CD14-positive monocyte (primary cell): ENCODE results near the gene NEBL. TPM values are rescaled to one million over a fixed set of nuclear protein-coding genes. Genes with fewer than 3 reads are reported as not detected.

ENCODE experiments used
- DNase-seq, 3 donors: peaks; one replicate each; pipeline ENCODE4 v3.0.0-alpha.2; 2011 to 2022
- H2AFZ ChIP-seq: 2 replicates; pipeline ENCODE4 v1.6.0; 2012; ENCODE audit warnings: mild to moderate bottlenecking, low read depth, low read length, inconsistent platforms; ENCODE audit not compliant: insufficient read depth, poor library complexity, severe bottlenecking
- H3K27ac ChIP-seq, 2 donors: 1 replicate in 1 of 2; 2 replicates in 1 of 2; pipeline ENCODE4 v1.5.1; 2012 to 2013; ENCODE audit warnings: low read length in 2 of 2, control low read depth in 1 of 2, inconsistent platforms in 1 of 2, low read depth in 1 of 2, mild to moderate bottlenecking in 1 of 2
- H3K27me3 ChIP-seq, 2 donors: one replicate each; pipeline versions ENCODE4 v1.6.0 to v1.6.1; 2011 to 2013; ENCODE audit warnings: low read length in 2 of 2; ENCODE audit not compliant: control insufficient read depth in 2 of 2, insufficient read depth in 2 of 2
- H3K36me3 ChIP-seq, 2 donors: replicated peaks in 1 of 2; 1 replicate in 1 of 2; 2 replicates in 1 of 2; pipeline versions ENCODE4 v1.5.1 to v1.6.1; 2012 to 2013; ENCODE audit warnings: low read length in 2 of 2, control low read depth in 1 of 2, inconsistent platforms in 1 of 2, mild to moderate bottlenecking in 1 of 2; ENCODE audit not compliant: insufficient read depth in 2 of 2, control insufficient read depth in 1 of 2
- H3K4me1 ChIP-seq, 2 donors: 1 replicate in 1 of 2; 2 replicates in 1 of 2; pipeline versions ENCODE4 v1.5.1 to v1.6.1; 2012 to 2013; ENCODE audit warnings: low read length in 2 of 2, control low read depth in 1 of 2, inconsistent platforms in 1 of 2, mild to moderate bottlenecking in 1 of 2, moderate library complexity in 1 of 2; ENCODE audit not compliant: insufficient read depth in 2 of 2, control insufficient read depth in 1 of 2
- H3K4me2 ChIP-seq: replicated peaks from 2 replicates; pipeline ENCODE3; 2012; ENCODE audit warnings: low read length, moderate library complexity, mild to moderate bottlenecking; ENCODE audit not compliant: poor library complexity, severe bottlenecking; ENCODE audit errors: extremely low read depth
- H3K4me3 ChIP-seq, 3 experiments: fragments of 200-600 bp in 1 of 3; sonication (generic) in 1 of 3; replicated peaks in 1 of 3; 1 replicate in 2 of 3; 2 replicates in 1 of 3; pipeline ENCODE4 v1.5.1; 2011 to 2013; ENCODE audit warnings: low read length in 3 of 3, mild to moderate bottlenecking in 3 of 3, control low read depth in 2 of 3, low read depth in 2 of 3, inconsistent platforms in 1 of 3, moderate library complexity in 1 of 3
- H3K79me2 ChIP-seq: 2 replicates; pipeline ENCODE4 v1.6.0; 2012; ENCODE audit warnings: mild to moderate bottlenecking, control low read depth, inconsistent platforms, low read length, moderate library complexity; ENCODE audit not compliant: insufficient read depth
- H3K9ac ChIP-seq: 2 replicates; pipeline ENCODE4 v1.6.0; 2017; ENCODE audit warnings: low read length, mild to moderate bottlenecking; ENCODE audit not compliant: insufficient read depth, poor library complexity, severe bottlenecking
- H3K9me3 ChIP-seq, 2 donors: replicated peaks in 1 of 2; 1 replicate in 1 of 2; 2 replicates in 1 of 2; pipeline versions ENCODE4 v1.5.1 to v1.6.1; 2012 to 2013; ENCODE audit warnings: low read length in 2 of 2, control low read depth in 1 of 2; ENCODE audit not compliant: control insufficient read depth in 1 of 2, insufficient read depth in 1 of 2
- H4K20me1 ChIP-seq: 2 replicates; pipeline ENCODE4 v1.6.0; 2012; ENCODE audit warnings: mild to moderate bottlenecking, low read length, control low read depth, moderate library complexity; ENCODE audit not compliant: insufficient read depth
- H3K27ac Mint-ChIP-seq, 7 donors: one replicate each; pipeline ENCODE4 v1.8.0; 2020; ENCODE audit warnings: mild to moderate bottlenecking in 7 of 7, mixed read lengths in 7 of 7, moderate library complexity in 6 of 7, inconsistent platforms in 2 of 7
- H3K27me3 Mint-ChIP-seq, 3 donors: one replicate each; pipeline ENCODE4 v1.8.0; 2021 to 2022; ENCODE audit warnings: low read depth in 3 of 3, mild to moderate bottlenecking in 3 of 3, mixed read lengths in 3 of 3, moderate library complexity in 3 of 3, inconsistent platforms in 1 of 3
- H3K36me3 Mint-ChIP-seq, 2 donors: one replicate each; pipeline ENCODE4 v1.8.0; 2020; ENCODE audit warnings: mixed read lengths in 2 of 2, inconsistent platforms in 1 of 2, mild to moderate bottlenecking in 1 of 2
- H3K4me1 Mint-ChIP-seq: one replicate; pipeline ENCODE4 v1.8.0; 2020; ENCODE audit warnings: mild to moderate bottlenecking, mixed read lengths
- H3K4me3 Mint-ChIP-seq, 2 donors: one replicate each; pipeline ENCODE4 v1.8.0; 2020; ENCODE audit warnings: mild to moderate bottlenecking in 2 of 2, mixed read lengths in 2 of 2, moderate library complexity in 1 of 2
- H3K9me3 Mint-ChIP-seq, 7 donors: one replicate each; pipeline ENCODE4 v1.8.0; 2020 to 2022; ENCODE audit warnings: mixed read lengths in 7 of 7, mild to moderate bottlenecking in 6 of 7, moderate library complexity in 6 of 7, inconsistent platforms in 2 of 7
- CTCF ChIP-seq: fragments of 200-600 bp; IDR thresholded peaks from one replicate; pipeline ENCODE4 v1.8.0; 2022; ENCODE audit warnings: antibody characterized with exemption, mild to moderate bottlenecking
- WGBS: methylation state at CpG from one replicate; pipeline ENCODE4 v1.1.5; 2013; ENCODE audit warnings: missing lambda C conversion rate; ENCODE audit not compliant: insufficient coverage; 5-methylcytosine and 5-hydroxymethylcytosine counted together
- intact Hi-C, 2 donors: fragments of 100-400 bp; cut with micrococcal nuclease; formaldehyde crosslinking; loops; one replicate each; pipeline versions ENCODE4 v1.15.0 to v1.15.1; 2023
- polyA plus RNA-seq, 3 donors: library from polyadenylated mRNA; depleted of rRNA in 1 of 3; unstranded in 2 of 3; stranded (reverse) in 1 of 3; fragments of 300-500 nt in 2 of 3; fragments of >200 nt in 1 of 3; fragmentation: Illumina TruSeq in 2 of 3; gene quantifications; 1 replicate in 2 of 3; 2 replicates in 1 of 3; pipeline ENCODE4 v1.2.3, GENCODE V29; 2012 to 2021

NEBL gene
- polyA plus RNA-seq, 3 donors, result 9.7 TPM; not detected in 2

- no peak overlapping the region for H3K27ac Mint-ChIP-seq
- H3K36me3 Mint-ChIP-seq, result no peaks in the 10 kb centered on the region
- Histone ChIP-seq H3K36me3 (no peaks in the 10 kb centered on the region), H4K20me1 (no peaks in the 10 kb centered on the region), H3K27me3 (no peaks in the 10 kb centered on the region), H2AFZ (no peak overlapping the region), H3K9me3 (no peaks in the 10 kb centered on the region), H3K4me3 (no peak overlapping the region), H3K27ac (no peak overlapping the region), H3K4me1 (no peaks in the 10 kb centered on the region), H3K4me2 (no peak overlapping the region), H3K9ac (no peak overlapping the region), H3K79me2 (no peaks in the 10 kb centered on the region)
- peaks cover 2 to 3% (median 2%) of the 10 kb centered on the region in 3 donors for H3K27me3 Mint-ChIP-seq
- no CpG with 5 or more reads among the region's 3 CpGs for WGBS
- H3K4me1 Mint-ChIP-seq, result no peaks in the 10 kb centered on the region
- H3K9me3 Mint-ChIP-seq, result peaks cover 0 to 6% (median 1%) of the 10 kb centered on the region in 7 donors
- no peak for TF ChIP-seq CTCF
- no peak overlapping the region for H3K4me3 Mint-ChIP-seq
- intact Hi-C loops, result no loop called here
- DNase-seq, result no peak
Measured at GRCh38 chr10:20806487-20806886, 90.6 kb downstream of the NEBL start.

GRCh38 chr10:20797290-20797689, 99.8 kb downstream of the NEBL start:
- no peaks in the 10 kb centered on the region for H4K20me1 ChIP-seq
- H3K9me3 ChIP-seq, result no peaks in the 10 kb centered on the region
- no peaks in the 10 kb centered on the region for H3K36me3 Mint-ChIP-seq
- no peak for DNase-seq
- peaks cover 0 to 2% (median 0%) of the 10 kb centered on the region in 7 donors for H3K9me3 Mint-ChIP-seq
- H3K4me1 ChIP-seq, result no peaks in the 10 kb centered on the region
- no peaks in the 10 kb centered on the region for H3K4me1 Mint-ChIP-seq
- H3K9ac ChIP-seq, result no peak overlapping the region
- no peaks in the 10 kb centered on the region for H3K79me2 ChIP-seq
- H3K4me3 ChIP-seq, result no peak overlapping the region
- H3K27me3 Mint-ChIP-seq, result peaks cover 0 to 2% (median 0%) of the 10 kb centered on the region in 3 donors
- H3K4me2 ChIP-seq, result no peak overlapping the region
- intact Hi-C loops, result no loop called here
- H3K27me3 ChIP-seq, result no peaks in the 10 kb centered on the region
- H3K4me3 Mint-ChIP-seq, result no peak overlapping the region
- no peaks in the 10 kb centered on the region for H3K36me3 ChIP-seq
- H2AFZ ChIP-seq, result no peak overlapping the region
- H3K27ac ChIP-seq, result no peak overlapping the region
- TF ChIP-seq CTCF, result no peak
- WGBS, result no CpG with 5 or more reads among the region's 4 CpGs
- H3K27ac Mint-ChIP-seq, result no peak overlapping the region
